ENCODE results near the gene CASP8AP2.

GRCh38 chr6:89807581-89807980, 22.1 kb upstream of the CASP8AP2 start:
- TF ChIP-seq CTCF (IDR thresholded peaks at IDR 0.05 in 2 of 3, conservative IDR thresholded peaks at IDR 0.05 in 1 of 3; ENCODE audit: insufficient read depth in 2 of 3, low read depth in 1 of 3, low read length in 3 of 3) (no peak), PATZ1 (CRISPR knock-in tag; IDR thresholded peaks at IDR 0.05; ENCODE audit: borderline replicate concordance) (no peak), TAF1 (IDR thresholded peaks at IDR 0.05; ENCODE audit: control insufficient read depth, extremely low read depth, insufficient read depth, low read length, severe bottlenecking) (no peak), MIER1 (IDR thresholded peaks at IDR 0.05; ENCODE audit: low read depth) (no peak), ZNF431 (CRISPR knock-in tag; IDR thresholded peaks at IDR 0.05) (no peak), SMAD4 (CRISPR knock-in tag; conservative IDR thresholded peaks at IDR 0.05) (no peak), EP300 (IDR thresholded peaks at IDR 0.05; ENCODE audit: low read length) (no peak), POLR2G (IDR thresholded peaks at IDR 0.05; ENCODE audit: low read depth, low read length) (no peak), RBM34 (IDR thresholded peaks at IDR 0.05; ENCODE audit: borderline replicate concordance, insufficient read depth, low read length) (no peak), ELK1 (CRISPR knock-in tag; IDR thresholded peaks at IDR 0.05) (no peak), POLR2AphosphoS5 (IDR thresholded peaks at IDR 0.05; ENCODE audit: control insufficient read depth, insufficient read depth, low read depth, low read length) (no peak), EGR1 (conservative IDR thresholded peaks at IDR 0.05) (no peak), GMEB1 (CRISPR knock-in tag; IDR thresholded peaks at IDR 0.05) (no peak), EZH2 (IDR thresholded peaks at IDR 0.05; ENCODE audit: borderline replicate concordance, low read depth, low read length) (no peak)

Data from K562 (cell line).